GM12878 (cell line): ENCODE measurements around the gene SLC25A15. TPM values are rescaled to one million over a fixed set of nuclear protein-coding genes. Genes with fewer than 3 reads are reported as not detected.

Source experiments
- ATAC-seq: fragments of 200-7000 bp; cut with Tn5 transposase; 3 replicates; pipeline ENCODE4 v1.9.1; 2020; ENCODE audit warnings: mild to moderate bottlenecking, moderate library complexity
- BruUV-seq: library from RNA; stranded (reverse); fragments of 400-500 nt; replicated peaks from 2 replicates; lab custom pipeline; 2021; lab: Mats Ljungman, UMichigan
- CTCF ChIA-PET: fragments of 300-600 bp; sonication (Branson Sonifier 250); formaldehyde crosslinking; extraction: SDS; loops from one replicate; lab custom pipeline; 2021; ENCODE audit warnings: inconsistent platforms; lab: Yijun Ruan, JAX
- POLR2A ChIA-PET: fragments of 350-600 bp; formaldehyde crosslinking; extraction: SDS; loops from one replicate; lab custom pipeline; 2021; ENCODE audit warnings: inconsistent platforms; lab: Charles Lee
- RAD21 ChIA-PET: fragments of 300-600 bp; sonication (Branson Sonifier 250); formaldehyde crosslinking; loops from one replicate; lab custom pipeline; 2023; ENCODE audit warnings: antibody characterized with exemption; ENCODE audit not compliant: unreplicated experiment; lab: Charles Lee
- SMC1A ChIA-PET: fragments of 300-600 bp; sonication (Branson Sonifier 250); formaldehyde crosslinking; loops from one replicate; lab custom pipeline; 2023; ENCODE audit not compliant: unreplicated experiment, uncharacterized antibody; lab: Charles Lee
- DNase-seq: peaks from one replicate; pipeline ENCODE4 v3.0.0-alpha.2; 2011; ENCODE audit warnings: low read depth, low spot score
- FAIRE-seq: peaks from 3 replicates; lab custom pipeline; 2011; peaks lifted over from hg19 to GRCh38; lab: Jason Lieb, UNC
- H2AFZ ChIP-seq: 2 replicates; pipeline ENCODE4 v1.6.0; 2011; ENCODE audit warnings: low read depth, low read length, control low read depth; ENCODE audit not compliant: control insufficient read depth
- H3K27ac ChIP-seq: 2 replicates; pipeline ENCODE4 v1.5.1; 2011; ENCODE audit warnings: control low read depth; ENCODE audit not compliant: control insufficient read depth, insufficient read depth
- H3K27me3 ChIP-seq, 2 experiments: replicated peaks in 1 of 2; 2 replicates each; pipeline versions ENCODE4 v1.6.0 to v1.6.1; 2011; ENCODE audit warnings: low read length in 1 of 2; ENCODE audit not compliant: control insufficient read depth in 2 of 2, insufficient read depth in 2 of 2
- H3K36me3 ChIP-seq, 2 experiments: 2 replicates each; pipeline ENCODE4 v1.5.1; 2011; ENCODE audit warnings: low read length in 1 of 2; ENCODE audit not compliant: control insufficient read depth in 2 of 2, insufficient read depth in 2 of 2
- H3K4me1 ChIP-seq: 2 replicates; pipeline ENCODE4 v1.6.1; 2011; ENCODE audit warnings: mild to moderate bottlenecking, low read length, moderate library complexity, mixed read lengths; ENCODE audit not compliant: control insufficient read depth, insufficient read depth
- H3K4me2 ChIP-seq: 2 replicates; pipeline ENCODE4 v1.6.0; 2011; ENCODE audit warnings: control low read depth; ENCODE audit not compliant: control insufficient read depth, insufficient read depth
- H3K4me3 ChIP-seq: fragments of 200-600 bp; sonication (generic); 2 replicates; pipeline ENCODE4 v1.5.1; 2016
- H3K79me2 ChIP-seq: 2 replicates; pipeline ENCODE4 v1.6.0; 2011; ENCODE audit warnings: low read length; ENCODE audit not compliant: control insufficient read depth, insufficient read depth
- H3K9ac ChIP-seq: 2 replicates; pipeline ENCODE4 v1.8.0; 2011; ENCODE audit warnings: low read length, control low read depth, mixed read lengths; ENCODE audit not compliant: control insufficient read depth, insufficient read depth
- H3K9me3 ChIP-seq: replicated peaks from 3 replicates; pipeline ENCODE4 v1.5.1; 2011; ENCODE audit warnings: mild to moderate bottlenecking, low read length; ENCODE audit not compliant: control insufficient read depth, insufficient read depth
- H4K20me1 ChIP-seq: 2 replicates; pipeline ENCODE4 v1.6.0; 2011; ENCODE audit not compliant: control insufficient read depth, insufficient read depth
- CBX3 ChIP-seq: fragments of 200-600 bp; sonication (generic); IDR thresholded peaks from 2 replicates; pipeline ENCODE4 v1.6.1; 2016; ENCODE audit warnings: low read depth, borderline replicate concordance
- FOS ChIP-seq: IDR thresholded peaks from 3 replicates; pipeline ENCODE4 v1.6.1; 2011; ENCODE audit warnings: borderline replicate concordance; ENCODE audit not compliant: insufficient read length; ENCODE audit errors: extremely low read depth
- IKZF2 ChIP-seq, 2 experiments: fragments of 450-650 bp; IDR thresholded peaks; 2 replicates each; pipeline ENCODE4 v1.6.1; 2017; ENCODE audit warnings: mild to moderate bottlenecking in 2 of 2, moderate library complexity in 2 of 2
- NFYA ChIP-seq: IDR thresholded peaks from 2 replicates; pipeline ENCODE4 v1.6.1; 2011; ENCODE audit warnings: low read depth, mild to moderate bottlenecking, low read length, improper control_type of control experiment, borderline replicate concordance
- PAX8 ChIP-seq: fragments of 450-650 bp; IDR thresholded peaks from 2 replicates; pipeline ENCODE4 v1.6.1; 2017; ENCODE audit warnings: mild to moderate bottlenecking, moderate library complexity
- PRDM15 ChIP-seq: fragments of 450-650 bp; formaldehyde crosslinking; IDR thresholded peaks from 2 replicates; pipeline ENCODE4 v1.4.0; 2020; ENCODE audit warnings: mild to moderate bottlenecking, moderate library complexity
- RUNX3 ChIP-seq: IDR thresholded peaks from 2 replicates; pipeline ENCODE4 v1.6.1; 2012; ENCODE audit warnings: low read length, inconsistent platforms
- TCF3 ChIP-seq: IDR thresholded peaks from 2 replicates; pipeline ENCODE4 v1.6.1; 2012; ENCODE audit warnings: low read depth, mild to moderate bottlenecking, low read length, borderline replicate concordance; ENCODE audit not compliant: insufficient read depth
- USF2 ChIP-seq: IDR thresholded peaks from 2 replicates; pipeline ENCODE4 v1.6.1; 2011; ENCODE audit warnings: low read depth, low read length, improper control_type of control experiment, borderline replicate concordance
- YY1 ChIP-seq: IDR thresholded peaks from 2 replicates; pipeline ENCODE4 v1.6.1; 2011; ENCODE audit warnings: low read depth, mild to moderate bottlenecking, low read length
- WGBS: methylation state at CpG from one replicate; pipeline ENCODE4 v1.1.6; 2016; ENCODE audit warnings: low lambda C conversion rate; ENCODE audit not compliant: insufficient replicate concordance, insufficient coverage; ENCODE audit errors: missing lambda C conversion rate; 5-methylcytosine and 5-hydroxymethylcytosine counted together
- in situ Hi-C: fragments of 300-500 bp; cut with MboI; formaldehyde crosslinking; loops from 9 replicates; pipeline ENCODE4 v1.14.3; 2018; ENCODE audit warnings: mixed read lengths
- intact Hi-C: fragments of 100-400 bp; cut with micrococcal nuclease; formaldehyde crosslinking; loops from one replicate; pipeline ENCODE4 v1.14.2; 2022; ENCODE audit not compliant: unreplicated experiment
- polyA plus RNA-seq, 11 experiments: library from polyadenylated mRNA; depleted of rRNA in 4 of 11; unstranded in 6 of 11; stranded (reverse) in 5 of 11; fragments of >200 nt; fragmentation: Nextera tagmentation in 4 of 11; fragmentation: Illumina TruSeq in 1 of 11; extraction: Ambion mirVana in 4 of 11; extraction: Trizol in 1 of 11; gene quantifications; 1 replicate in 1 of 11; 2 replicates in 10 of 11; pipeline versions ENCODE4 v1.2.1 to v1.2.3, GENCODE V29; 2011 to 2016; ENCODE audit warnings: inconsistent platforms in 2 of 11, missing spikeins in 2 of 11, low read depth in 1 of 11
- total RNA-seq, 4 experiments: library from RNA; depleted of rRNA in 3 of 4; stranded (reverse); fragments of >200 nt in 3 of 4; fragmentation: Illumina TruSeq in 1 of 4; extraction: Trizol in 1 of 4; gene quantifications; 2 replicates each; pipeline versions ENCODE4 v1.2.1 to v1.2.3, GENCODE V29; 2013 to 2021
- TF ChIP-seq, protein P1 (sequence below): fragments of 450-650 bp; IDR thresholded peaks from 2 replicates; pipeline ENCODE4 v1.6.1; 2017; ENCODE audit warnings: mild to moderate bottlenecking, moderate library complexity
- TF ChIP-seq, protein P2 (sequence below): fragments of 450-650 bp; IDR thresholded peaks from 2 replicates; pipeline ENCODE4 v1.6.1; 2016; ENCODE audit warnings: mild to moderate bottlenecking

The SLC25A15 gene
- total and polyA plus RNA-seq, 10 of the 15 experiments (the other 5 are each of a cell fraction or from before 2014, with no cell fraction given) = 2.7 to 20.6 (median 15.0) TPM

DNA sequence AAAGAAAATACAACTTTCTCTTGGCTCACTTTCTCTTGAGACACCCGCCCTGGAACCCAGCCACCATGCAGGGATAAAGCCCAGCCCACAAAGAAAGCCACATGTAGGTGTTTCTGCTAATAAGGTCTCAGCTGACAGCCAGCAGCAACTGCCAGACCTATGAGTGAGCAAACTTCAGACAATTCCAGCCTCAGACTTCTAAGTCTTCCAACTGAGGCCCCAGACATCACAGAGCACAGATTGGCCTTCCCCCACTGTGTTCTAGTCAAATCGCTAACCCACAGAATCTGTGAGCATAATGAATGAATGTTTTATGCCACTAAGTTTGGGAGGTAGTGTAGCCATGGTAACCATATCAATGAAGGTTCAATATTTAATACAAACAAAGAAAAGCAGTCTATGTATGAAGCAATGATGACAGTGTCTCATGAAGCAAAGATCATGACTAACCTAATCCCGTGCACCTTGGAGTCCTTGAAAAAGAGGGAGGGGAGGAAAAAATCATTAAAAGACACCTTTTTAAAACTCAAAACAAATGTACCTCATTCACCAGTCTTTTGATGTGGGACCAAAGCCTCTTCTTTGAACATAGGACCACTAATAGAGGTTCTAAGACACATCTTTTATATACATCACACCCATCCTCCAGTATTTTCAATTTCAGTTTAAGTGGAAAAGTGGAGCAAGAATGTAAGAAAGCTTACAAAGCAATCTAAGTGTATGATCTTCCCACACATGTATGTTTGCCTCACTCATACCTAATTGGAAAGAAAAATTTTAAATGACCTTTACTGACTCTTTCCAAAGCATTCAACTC, 24.6 kb upstream of the SLC25A15 start:
- no peak overlapping the region for H3K27ac ChIP-seq
- peak overlapping the region; percentile 30; the same call in 1 of the 2 replicates for H3K4me2 ChIP-seq
- peak; percentile 73 for ATAC-seq
- H3K79me2 ChIP-seq = peaks cover 16% of the 10 kb centered on the region
- 0 out of 2 replicates have a peak overlapping the region, but pooled peaks have one; percentile 2 for H3K4me3 ChIP-seq
- in situ Hi-C loops = no loop called here
- no peak for DNase-seq
- H3K36me3 ChIP-seq = peaks cover 0 to 7% of the 10 kb centered on the region in 2 experiments; a peak in 1 of 4 replicates
- intact Hi-C loops = no loop called here
- H3K27me3 ChIP-seq = no peaks in the 10 kb centered on the region
- H3K9me3 ChIP-seq = no peaks in the 10 kb centered on the region
- H2AFZ ChIP-seq = no peak overlapping the region
- 0% methylated on average over 3 of the region's 3 CpGs for WGBS
- POLR2A ChIA-PET = interaction anchor here (0.6 kb wide), 1 partner anchor 262 kb away, joined by 3 read pairs; no protein-coding TSS in a partner anchor
- BruUV-seq = no TSS peak
- 0 out of 2 replicates have a peak, but pooled peaks cover 3% of the 10 kb centered on the region for H3K4me1 ChIP-seq
- RAD21 ChIA-PET = interaction anchor here (1.5 to 1.7 kb wide), 2 partner anchors 10 to 97 kb away, joined by 4 to 5 read pairs; no protein-coding TSS in a partner anchor
- CTCF ChIA-PET = interaction anchor here (0.9 to 4.6 kb wide), 3 partner anchors 8 to 97 kb away, joined by 3 to 36 read pairs (median 5); no protein-coding TSS in a partner anchor
- H4K20me1 ChIP-seq = no peaks in the 10 kb centered on the region
- no peak overlapping the region for H3K9ac ChIP-seq
- SMC1A ChIA-PET = interaction anchor here (1.3 to 3.4 kb wide), 4 partner anchors 7 to 96 kb away, joined by 3 to 17 read pairs (median 10); no protein-coding TSS in a partner anchor
- FAIRE-seq = no peak
- TF ChIP-seq PRDM15 (CRISPR knock-in tag) (no peak), TCF3 (no peak), IKZF2 (IDR thresholded peaks at IDR 0.05) (no peak), YY1 (no peak), RUNX3 (peak; percentile 29; the same call in 1 of the 2 replicates), CBX3 (no peak), NFYA (no peak), FOS (no peak), PAX8 (no peak), USF2 (no peak)
- TF ChIP-seq, protein P1, sequence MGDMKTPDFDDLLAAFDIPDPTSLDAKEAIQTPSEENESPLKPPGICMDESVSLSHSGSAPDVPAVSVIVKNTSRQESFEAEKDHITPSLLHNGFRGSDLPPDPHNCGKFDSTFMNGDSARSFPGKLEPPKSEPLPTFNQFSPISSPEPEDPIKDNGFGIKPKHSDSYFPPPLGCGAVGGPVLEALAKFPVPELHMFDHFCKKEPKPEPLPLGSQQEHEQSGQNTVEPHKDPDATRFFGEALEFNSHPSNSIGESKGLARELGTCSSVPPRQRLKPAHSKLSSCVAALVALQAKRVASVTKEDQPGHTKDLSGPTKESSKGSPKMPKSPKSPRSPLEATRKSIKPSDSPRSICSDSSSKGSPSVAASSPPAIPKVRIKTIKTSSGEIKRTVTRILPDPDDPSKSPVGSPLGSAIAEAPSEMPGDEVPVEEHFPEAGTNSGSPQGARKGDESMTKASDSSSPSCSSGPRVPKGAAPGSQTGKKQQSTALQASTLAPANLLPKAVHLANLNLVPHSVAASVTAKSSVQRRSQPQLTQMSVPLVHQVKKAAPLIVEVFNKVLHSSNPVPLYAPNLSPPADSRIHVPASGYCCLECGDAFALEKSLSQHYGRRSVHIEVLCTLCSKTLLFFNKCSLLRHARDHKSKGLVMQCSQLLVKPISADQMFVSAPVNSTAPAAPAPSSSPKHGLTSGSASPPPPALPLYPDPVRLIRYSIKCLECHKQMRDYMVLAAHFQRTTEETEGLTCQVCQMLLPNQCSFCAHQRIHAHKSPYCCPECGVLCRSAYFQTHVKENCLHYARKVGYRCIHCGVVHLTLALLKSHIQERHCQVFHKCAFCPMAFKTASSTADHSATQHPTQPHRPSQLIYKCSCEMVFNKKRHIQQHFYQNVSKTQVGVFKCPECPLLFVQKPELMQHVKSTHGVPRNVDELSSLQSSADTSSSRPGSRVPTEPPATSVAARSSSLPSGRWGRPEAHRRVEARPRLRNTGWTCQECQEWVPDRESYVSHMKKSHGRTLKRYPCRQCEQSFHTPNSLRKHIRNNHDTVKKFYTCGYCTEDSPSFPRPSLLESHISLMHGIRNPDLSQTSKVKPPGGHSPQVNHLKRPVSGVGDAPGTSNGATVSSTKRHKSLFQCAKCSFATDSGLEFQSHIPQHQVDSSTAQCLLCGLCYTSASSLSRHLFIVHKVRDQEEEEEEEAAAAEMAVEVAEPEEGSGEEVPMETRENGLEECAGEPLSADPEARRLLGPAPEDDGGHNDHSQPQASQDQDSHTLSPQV = no peak
- TF ChIP-seq, protein P2, sequence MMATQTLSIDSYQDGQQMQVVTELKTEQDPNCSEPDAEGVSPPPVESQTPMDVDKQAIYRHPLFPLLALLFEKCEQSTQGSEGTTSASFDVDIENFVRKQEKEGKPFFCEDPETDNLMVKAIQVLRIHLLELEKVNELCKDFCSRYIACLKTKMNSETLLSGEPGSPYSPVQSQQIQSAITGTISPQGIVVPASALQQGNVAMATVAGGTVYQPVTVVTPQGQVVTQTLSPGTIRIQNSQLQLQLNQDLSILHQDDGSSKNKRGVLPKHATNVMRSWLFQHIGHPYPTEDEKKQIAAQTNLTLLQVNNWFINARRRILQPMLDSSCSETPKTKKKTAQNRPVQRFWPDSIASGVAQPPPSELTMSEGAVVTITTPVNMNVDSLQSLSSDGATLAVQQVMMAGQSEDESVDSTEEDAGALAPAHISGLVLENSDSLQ = peak; percentile 33; the same call in 1 of the 2 replicates
